PC-9 (cell line): Measurements from ENCODE around the gene DLGAP1. TPM values are rescaled to one million over a fixed set of nuclear protein-coding genes. Genes with fewer than 3 reads are reported as not detected.

Experiments used
- BruUV-seq: library from RNA; stranded (reverse); fragments of 400-500 nt; replicated peaks from 2 replicates; lab custom pipeline; 2021; lab: Mats Ljungman, UMichigan
- CTCF ChIA-PET: fragments of 300-600 bp; sonication (Branson Sonifier 250); formaldehyde crosslinking; loops from one replicate; lab custom pipeline; 2022; ENCODE audit warnings: antibody characterized with exemption; lab: Charles Lee
- POLR2A ChIA-PET: fragments of 300-600 bp; sonication (Branson Sonifier 250); formaldehyde crosslinking; loops from one replicate; lab custom pipeline; 2022; ENCODE audit warnings: antibody characterized with exemption; ENCODE audit not compliant: unreplicated experiment; lab: Charles Lee
- DNase-seq, 2 experiments: peaks; one replicate each; pipeline versions ENCODE4 v3.0.0 to v3.0.0-alpha.2; 2015 to 2022; ENCODE audit warnings: mixed read lengths in 1 of 2
- H2AFZ ChIP-seq: fragments of 200-600 bp; sonication (generic); 2 replicates; pipeline ENCODE4 v1.8.1; 2017; ENCODE audit warnings: antibody characterized with exemption
- H3F3A ChIP-seq: fragments of 200-600 bp; sonication (generic); 2 replicates; pipeline ENCODE4 v1.8.1; 2017; ENCODE audit warnings: antibody characterized with exemption, mild to moderate bottlenecking, low read depth; ENCODE audit not compliant: insufficient read depth
- H3K27ac ChIP-seq: fragments of 200-600 bp; sonication (generic); 2 replicates; pipeline ENCODE4 v1.6.1; 2016; ENCODE audit warnings: mixed run types
- H3K27me3 ChIP-seq: fragments of 200-600 bp; sonication (generic); 2 replicates; pipeline ENCODE4 v1.6.1; 2016; ENCODE audit warnings: low read depth, mixed run types; ENCODE audit not compliant: insufficient read depth
- H3K36me3 ChIP-seq: fragments of 200-600 bp; sonication (generic); 2 replicates; pipeline ENCODE4 v1.6.1; 2016; ENCODE audit warnings: low read depth, mixed run types
- H3K4me1 ChIP-seq: fragments of 200-600 bp; sonication (generic); replicated peaks from 2 replicates; pipeline ENCODE4 v1.6.1; 2016; ENCODE audit warnings: mixed run types; ENCODE audit not compliant: insufficient read depth
- H3K4me2 ChIP-seq: fragments of 200-600 bp; sonication (generic); 2 replicates; pipeline ENCODE4 v1.6.1; 2017; ENCODE audit warnings: mixed run types
- H3K4me3 ChIP-seq: fragments of 200-600 bp; sonication (generic); 2 replicates; pipeline ENCODE4 v1.6.1; 2016; ENCODE audit warnings: mixed run types
- H3K79me2 ChIP-seq: fragments of 200-600 bp; sonication (generic); 2 replicates; pipeline ENCODE4 v1.6.1; 2017; ENCODE audit warnings: low read depth, mixed run types
- H3K9me2 ChIP-seq: fragments of 200-600 bp; sonication (generic); 2 replicates; pipeline ENCODE4 v1.8.1; 2017; ENCODE audit warnings: mild to moderate bottlenecking; ENCODE audit not compliant: insufficient read depth
- H3K9me3 ChIP-seq: fragments of 200-600 bp; sonication (generic); 2 replicates; pipeline ENCODE4 v1.8.1; 2016; ENCODE audit warnings: low read depth; ENCODE audit not compliant: insufficient read depth
- H4K20me1 ChIP-seq: fragments of 200-600 bp; sonication (generic); 2 replicates; pipeline ENCODE4 v1.8.1; 2017; ENCODE audit not compliant: insufficient read depth
- CTCF ChIP-seq: fragments of 200-600 bp; sonication (generic); conservative IDR thresholded peaks from 2 replicates; pipeline ENCODE4 v1.6.1; 2017; ENCODE audit warnings: mixed run types, antibody characterized with exemption, mild to moderate bottlenecking, moderate library complexity
- EZH2 ChIP-seq: fragments of 200-600 bp; sonication (generic); IDR thresholded peaks from 2 replicates; pipeline ENCODE4 v1.8.0; 2017; ENCODE audit warnings: antibody characterized with exemption, low read depth
- intact Hi-C: fragments of 100-400 bp; cut with micrococcal nuclease; formaldehyde crosslinking; loops from one replicate; pipeline ENCODE4 v1.10.0; 2022; ENCODE audit not compliant: unreplicated experiment
- total RNA-seq: library from RNA; stranded (reverse); gene quantifications from 2 replicates; pipeline ENCODE4 v1.2.3, GENCODE V29; 2021

The DLGAP1 gene
- total RNA-seq, 1 experiment from 2014 or later, result not detected

- H3K4me2 ChIP-seq, result no peak overlapping the region
- no peak for DNase-seq
- H3K9me2 ChIP-seq, result no peaks in the 10 kb centered on the region
- no peaks in the 10 kb centered on the region for H3K9me3 ChIP-seq
- H3K27ac ChIP-seq, result no peak overlapping the region
- no peaks in the 10 kb centered on the region for H3K4me1 ChIP-seq
- no peaks in the 10 kb centered on the region for H3K36me3 ChIP-seq
- POLR2A ChIA-PET, result no interaction called here
- TF ChIP-seq EZH2, result no peak
- TF ChIP-seq CTCF, result no peak
- H3K79me2 ChIP-seq, result no peaks in the 10 kb centered on the region
- H2AFZ ChIP-seq, result no peak overlapping the region
- H4K20me1 ChIP-seq, result no peaks in the 10 kb centered on the region
- H3F3A ChIP-seq, result no peaks in the 10 kb centered on the region
- H3K4me3 ChIP-seq, result no peak overlapping the region
- no peaks in the 10 kb centered on the region for H3K27me3 ChIP-seq
- CTCF ChIA-PET, result no interaction called here
- intact Hi-C loops, result no loop called here
- no TSS peak for BruUV-seq
These were observed 599.1 kb downstream of the DLGAP1 start for GRCh38 chr18:3855966-3856365.

- Histone ChIP-seq H2AFZ (no peak overlapping the region), H3K4me1 (peaks cover 4% of the 10 kb centered on the region; the same call in 1 of the 2 replicates), H3K36me3 (no peaks in the 10 kb centered on the region), H3F3A (no peaks in the 10 kb centered on the region), H4K20me1 (no peaks in the 10 kb centered on the region), H3K4me2 (no peak overlapping the region), H3K79me2 (no peaks in the 10 kb centered on the region), H3K9me3 (no peaks in the 10 kb centered on the region), H3K9me2 (no peaks in the 10 kb centered on the region), H3K27me3 (no peaks in the 10 kb centered on the region), H3K4me3 (no peak overlapping the region), H3K27ac (no peak overlapping the region)
- BruUV-seq, result no TSS peak
- TF ChIP-seq CTCF, result no peak
- no peak for TF ChIP-seq EZH2
- POLR2A ChIA-PET, result interaction anchor here (0.6 kb wide), 1 partner anchor 64 kb away, joined by 5 read pairs; no protein-coding TSS in a partner anchor
- no peak for DNase-seq
- CTCF ChIA-PET, result no interaction called here
- intact Hi-C loops, result no loop called here
These were observed 602.8 kb downstream of the DLGAP1 start for GRCh38 chr18:3852321-3852720.

GRCh38 chr18:3851159-3851558 lies 603.9 kb downstream of the DLGAP1 start:
- H3F3A ChIP-seq, result no peaks in the 10 kb centered on the region
- H3K36me3 ChIP-seq, result no peaks in the 10 kb centered on the region
- BruUV-seq, result no TSS peak
- CTCF ChIA-PET, result no interaction called here
- H3K9me2 ChIP-seq, result no peaks in the 10 kb centered on the region
- TF ChIP-seq CTCF, result no peak
- no peak for TF ChIP-seq EZH2
- H4K20me1 ChIP-seq, result no peaks in the 10 kb centered on the region
- DNase-seq, result no peak
- intact Hi-C loops, result no loop called here
- H3K27me3 ChIP-seq, result no peaks in the 10 kb centered on the region
- no peak overlapping the region for H3K4me2 ChIP-seq
- H3K27ac ChIP-seq, result no peak overlapping the region
- H3K4me1 ChIP-seq, result peaks cover 4% of the 10 kb centered on the region; the same call in 1 of the 2 replicates
- no peak overlapping the region for H3K4me3 ChIP-seq
- H3K79me2 ChIP-seq, result no peaks in the 10 kb centered on the region
- POLR2A ChIA-PET, result interaction anchor here (0.6 kb wide), 1 partner anchor 242 kb away, joined by 4 read pairs; no protein-coding TSS in a partner anchor
- H2AFZ ChIP-seq, result no peak overlapping the region
- H3K9me3 ChIP-seq, result no peaks in the 10 kb centered on the region
